Ishikawa (cell line): Measurements from ENCODE around the gene AGPAT1.

Experiments
- EP300 ChIP-seq: IDR thresholded peaks from 2 replicates; pipeline ENCODE4 v1.6.1; 2012; ENCODE audit warnings: borderline replicate concordance
- RAD21 ChIP-seq: IDR thresholded peaks from 2 replicates; pipeline ENCODE4 v1.6.1; 2012; ENCODE audit warnings: low read depth

- TF ChIP-seq EP300 (no peak), RAD21 (no peak; the same call in 1 of the 2 replicates)
These were observed 19.2 kb upstream of the AGPAT1 start for GRCh38 chr6:32194825-32195651.
